Measurements from ENCODE around the gene ISM1. TPM values are rescaled to one million over a fixed set of nuclear protein-coding genes. Genes with fewer than 3 reads are reported as not detected.
A peak's percentile ranks its signal among the peaks of the same experiment; 100 is the strongest.

The ISM1 gene
- total RNA-seq, 4 donors from 2014 or later: 2.3 to 17.5 (median 4.4) TPM

DNA sequence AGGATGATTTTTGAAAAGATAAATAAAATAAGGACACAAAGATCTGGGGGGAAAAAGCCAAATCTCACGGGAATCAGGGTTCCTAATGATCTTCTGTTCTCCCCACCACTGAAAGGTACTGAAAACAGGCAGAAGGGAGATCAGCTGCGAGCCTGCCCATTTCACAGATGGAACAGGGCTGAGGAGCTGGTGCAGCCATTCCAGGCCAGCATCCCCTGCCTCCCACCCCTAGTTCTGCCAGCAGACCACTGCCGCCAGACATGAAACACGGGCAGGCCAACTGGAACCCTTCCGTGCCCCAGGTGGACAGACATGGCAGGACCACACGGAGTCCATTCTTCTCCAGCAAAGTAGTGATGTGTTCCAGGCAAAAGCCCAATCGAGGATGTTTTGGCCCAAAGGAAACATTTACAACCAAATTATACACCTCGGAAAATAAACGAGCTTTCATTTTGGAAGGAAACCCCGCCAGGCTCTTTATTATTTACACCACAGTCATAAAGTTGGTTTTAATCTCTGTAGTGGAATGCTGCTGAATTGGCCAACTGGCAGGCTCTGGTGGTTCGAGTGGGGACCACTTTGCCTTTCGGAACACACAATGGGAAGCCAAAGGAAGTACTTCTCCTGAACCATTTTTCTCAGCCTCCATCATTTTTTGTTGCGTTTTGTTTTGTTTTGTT lies 28.2 kb downstream of the ISM1 start:
- no peak overlapping the region for H3K4me3 ChIP-seq
- H3K4me1 ChIP-seq: peaks cover 0 to 9% (median 0%) of the 10 kb centered on the region in 3 donors
- H3K9me3 ChIP-seq: no peaks in the 10 kb centered on the region
- no peak for TF ChIP-seq POLR2A (IDR thresholded peaks at IDR 0.05)
- TF ChIP-seq, protein P1, sequence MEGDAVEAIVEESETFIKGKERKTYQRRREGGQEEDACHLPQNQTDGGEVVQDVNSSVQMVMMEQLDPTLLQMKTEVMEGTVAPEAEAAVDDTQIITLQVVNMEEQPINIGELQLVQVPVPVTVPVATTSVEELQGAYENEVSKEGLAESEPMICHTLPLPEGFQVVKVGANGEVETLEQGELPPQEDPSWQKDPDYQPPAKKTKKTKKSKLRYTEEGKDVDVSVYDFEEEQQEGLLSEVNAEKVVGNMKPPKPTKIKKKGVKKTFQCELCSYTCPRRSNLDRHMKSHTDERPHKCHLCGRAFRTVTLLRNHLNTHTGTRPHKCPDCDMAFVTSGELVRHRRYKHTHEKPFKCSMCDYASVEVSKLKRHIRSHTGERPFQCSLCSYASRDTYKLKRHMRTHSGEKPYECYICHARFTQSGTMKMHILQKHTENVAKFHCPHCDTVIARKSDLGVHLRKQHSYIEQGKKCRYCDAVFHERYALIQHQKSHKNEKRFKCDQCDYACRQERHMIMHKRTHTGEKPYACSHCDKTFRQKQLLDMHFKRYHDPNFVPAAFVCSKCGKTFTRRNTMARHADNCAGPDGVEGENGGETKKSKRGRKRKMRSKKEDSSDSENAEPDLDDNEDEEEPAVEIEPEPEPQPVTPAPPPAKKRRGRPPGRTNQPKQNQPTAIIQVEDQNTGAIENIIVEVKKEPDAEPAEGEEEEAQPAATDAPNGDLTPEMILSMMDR (IDR thresholded peaks at IDR 0.05): no peak
- intact Hi-C loops (cut with DNase I): no loop called here
- no peak for DNase-seq
- peak overlapping the region in 1 of 4 donors; percentile 70 for H3K27ac ChIP-seq
- H3K36me3 ChIP-seq: no peaks in the 10 kb centered on the region
- no peaks in the 10 kb centered on the region for H3K27me3 ChIP-seq
- WGBS, 2 donors: 62 to 75% methylated on average over 12 to 13 of the region's 13 CpGs

DNA sequence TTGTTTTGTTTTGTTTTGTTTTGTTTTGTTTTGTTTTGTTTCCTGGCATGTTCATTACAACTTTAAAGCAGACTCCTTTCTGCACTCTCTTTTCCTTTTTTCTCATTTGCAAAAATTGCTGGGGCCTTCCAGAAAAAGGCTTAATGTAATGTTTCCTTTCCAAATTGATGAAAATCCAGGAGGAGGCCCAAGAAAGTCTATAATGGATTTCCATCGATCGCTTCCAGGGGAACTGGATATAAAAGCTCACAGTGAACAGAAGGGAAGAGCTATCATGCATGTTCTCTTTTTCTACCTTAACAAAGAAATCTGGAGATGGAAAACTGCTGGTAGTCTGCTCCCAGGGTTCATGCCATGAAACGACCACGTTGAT lies 28.7 kb downstream of the ISM1 start:
- no peaks in the 10 kb centered on the region for H3K9me3 ChIP-seq
- TF ChIP-seq, protein P1 (IDR thresholded peaks at IDR 0.05): no peak
- TF ChIP-seq POLR2A (IDR thresholded peaks at IDR 0.05): no peak
- DNase-seq: no peak
- H3K4me1 ChIP-seq: peaks cover 0 to 9% (median 0%) of the 10 kb centered on the region in 3 donors
- no peak overlapping the region for H3K27ac ChIP-seq
- H3K4me3 ChIP-seq: no peak overlapping the region
- WGBS, 2 donors: 71 to 84% methylated on average over 4 of the region's 4 CpGs
- H3K36me3 ChIP-seq: no peaks in the 10 kb centered on the region
- intact Hi-C loops (cut with DNase I): no loop called here
- no peaks in the 10 kb centered on the region for H3K27me3 ChIP-seq

DNA sequence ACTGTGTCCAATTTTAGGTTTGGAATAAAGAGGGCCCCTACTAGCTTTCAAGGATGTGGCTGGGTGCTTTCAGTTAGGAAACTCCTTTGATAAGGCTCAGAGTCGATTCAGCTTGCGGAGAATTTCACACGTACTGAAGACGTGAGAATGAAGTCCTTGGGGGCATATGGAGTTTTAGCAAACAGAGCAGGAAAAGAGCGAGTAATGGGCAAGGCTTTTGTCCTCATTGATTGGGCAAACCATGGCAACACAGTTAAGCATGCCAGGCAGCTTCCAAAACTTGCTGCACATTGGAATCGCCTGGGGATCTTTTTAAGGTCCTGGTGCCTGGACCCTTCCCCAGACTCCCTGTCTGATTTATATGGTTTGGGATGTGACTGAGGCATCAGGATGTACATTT lies 29.2 kb downstream of the ISM1 start:
- intact Hi-C loops (cut with DNase I): no loop called here
- 89 to 97% methylated on average over 6 of the region's 6 CpGs for WGBS, 2 donors
- no peak overlapping the region for H3K27ac ChIP-seq

DNA sequence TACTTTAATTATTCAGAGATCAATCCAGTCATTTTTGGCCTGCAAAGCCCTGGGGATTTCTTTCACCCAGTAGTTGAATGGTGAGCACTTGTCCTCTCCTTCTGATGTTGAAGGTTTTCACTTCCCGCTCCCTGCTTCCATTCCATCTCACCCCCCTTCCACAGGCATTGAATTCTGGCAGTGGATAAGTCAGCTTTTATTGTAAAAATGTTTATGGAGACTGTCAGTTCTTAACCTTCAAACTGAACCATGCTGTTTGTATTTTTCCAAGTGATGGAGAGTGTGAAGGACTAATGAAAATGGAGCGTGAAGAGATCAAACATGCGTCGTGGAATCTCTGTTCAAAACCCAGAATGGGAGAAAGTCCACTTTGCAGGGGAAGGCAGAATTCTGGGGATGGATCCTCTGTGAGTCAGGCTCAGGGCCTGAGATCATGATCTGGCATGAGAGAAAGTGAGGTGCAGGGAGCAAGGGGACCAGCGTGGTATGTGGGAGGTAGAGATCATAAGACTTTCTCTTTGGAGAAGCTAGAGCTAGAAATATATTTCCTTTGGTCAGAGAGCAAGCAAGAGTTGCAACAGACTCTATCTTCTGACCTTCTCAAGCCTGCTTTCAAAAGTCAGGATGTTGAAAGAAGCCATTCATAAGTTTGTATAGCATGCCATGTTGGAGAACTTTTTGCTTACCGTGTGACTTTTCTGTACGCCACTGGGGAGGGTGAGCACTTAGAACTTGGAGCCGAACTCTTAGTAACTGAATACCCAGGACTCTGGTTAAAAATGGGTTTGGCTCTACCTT lies 30.2 kb downstream of the ISM1 start:
- H3K36me3 ChIP-seq: no peaks in the 10 kb centered on the region
- no peak for DNase-seq
- WGBS, 2 donors: 65 to 80% methylated on average over 8 of the region's 8 CpGs
- intact Hi-C loops (cut with DNase I): no loop called here
- no peaks in the 10 kb centered on the region for H3K9me3 ChIP-seq
- TF ChIP-seq, protein P1 (IDR thresholded peaks at IDR 0.05): no peak
- TF ChIP-seq POLR2A (IDR thresholded peaks at IDR 0.05): no peak
- no peaks in the 10 kb centered on the region for H3K27me3 ChIP-seq
- H3K4me1 ChIP-seq: peaks cover 0 to 9% (median 0%) of the 10 kb centered on the region in 3 donors
- H3K4me3 ChIP-seq: no peak overlapping the region
- no peak overlapping the region for H3K27ac ChIP-seq

More for the DNA sequence above, 29.2 kb downstream of the ISM1 start:
- TF ChIP-seq POLR2A (IDR thresholded peaks at IDR 0.05): no peak
- TF ChIP-seq, protein P1 (IDR thresholded peaks at IDR 0.05): no peak
- Histone ChIP-seq H3K27me3 (no peaks in the 10 kb centered on the region), H3K4me1 (peaks cover 0 to 9% (median 0%) of the 10 kb centered on the region in 3 donors), H3K9me3 (no peaks in the 10 kb centered on the region), H3K36me3 (no peaks in the 10 kb centered on the region), H3K4me3 (no peak overlapping the region)
- no peak for DNase-seq

DNA sequence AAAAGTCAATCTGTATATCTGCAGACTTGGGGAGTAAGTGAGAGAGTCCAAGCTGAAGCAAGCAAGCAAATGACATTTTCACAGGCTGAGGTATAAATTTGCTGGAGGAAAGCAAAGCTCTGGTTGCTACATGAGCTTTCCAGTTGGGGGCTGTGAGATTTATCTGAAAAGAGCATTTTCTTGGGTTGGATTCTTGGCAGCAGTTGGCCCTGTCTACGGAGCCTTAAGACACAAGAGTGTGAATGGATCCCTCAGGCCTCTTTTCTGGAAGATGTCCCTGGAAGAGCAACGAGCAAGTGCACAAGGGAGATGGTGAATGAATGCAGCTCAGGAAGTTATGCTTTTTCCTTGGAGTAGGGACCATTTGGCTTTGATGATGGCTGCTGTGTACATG lies 30.8 kb downstream of the ISM1 start:
- H3K4me1 ChIP-seq: peaks cover 0 to 9% (median 0%) of the 10 kb centered on the region in 3 donors
- H3K9me3 ChIP-seq: no peaks in the 10 kb centered on the region
- no peaks in the 10 kb centered on the region for H3K36me3 ChIP-seq
- H3K27ac ChIP-seq: no peak overlapping the region
- intact Hi-C loops (cut with DNase I): no loop called here
- no peaks in the 10 kb centered on the region for H3K27me3 ChIP-seq
- no peak overlapping the region for H3K4me3 ChIP-seq
- WGBS, 2 donors: 65 to 75% methylated on average over 2 of the region's 2 CpGs
- no peak for DNase-seq
- TF ChIP-seq, protein P1 (IDR thresholded peaks at IDR 0.05): no peak
- no peak for TF ChIP-seq POLR2A (IDR thresholded peaks at IDR 0.05)
